GM12878 (cell line): ENCODE results near the gene LSM2. TPM values are rescaled to one million over a fixed set of nuclear protein-coding genes. Genes with fewer than 3 reads are reported as not detected.

ENCODE experiments used
- ATAC-seq: fragments of 200-7000 bp; cut with Tn5 transposase; 3 replicates; pipeline ENCODE4 v1.9.1; 2020; ENCODE audit warnings: mild to moderate bottlenecking, moderate library complexity
- BruUV-seq: library from RNA; stranded (reverse); fragments of 400-500 nt; replicated peaks from 2 replicates; lab custom pipeline; 2021; lab: Mats Ljungman, UMichigan
- CTCF ChIA-PET: fragments of 300-600 bp; sonication (Branson Sonifier 250); formaldehyde crosslinking; extraction: SDS; loops from one replicate; lab custom pipeline; 2021; ENCODE audit warnings: inconsistent platforms; lab: Yijun Ruan, JAX
- POLR2A ChIA-PET: fragments of 350-600 bp; formaldehyde crosslinking; extraction: SDS; loops from one replicate; lab custom pipeline; 2021; ENCODE audit warnings: inconsistent platforms; lab: Charles Lee
- RAD21 ChIA-PET: fragments of 300-600 bp; sonication (Branson Sonifier 250); formaldehyde crosslinking; loops from one replicate; lab custom pipeline; 2023; ENCODE audit warnings: antibody characterized with exemption; ENCODE audit not compliant: unreplicated experiment; lab: Charles Lee
- SMC1A ChIA-PET: fragments of 300-600 bp; sonication (Branson Sonifier 250); formaldehyde crosslinking; loops from one replicate; lab custom pipeline; 2023; ENCODE audit not compliant: unreplicated experiment, uncharacterized antibody; lab: Charles Lee
- DNase-seq: peaks from one replicate; pipeline ENCODE4 v3.0.0-alpha.2; 2011; ENCODE audit warnings: low read depth, low spot score
- FAIRE-seq: peaks from 3 replicates; lab custom pipeline; 2011; peaks lifted over from hg19 to GRCh38; lab: Jason Lieb, UNC
- H2AFZ ChIP-seq: 2 replicates; pipeline ENCODE4 v1.6.0; 2011; ENCODE audit warnings: low read depth, low read length, control low read depth; ENCODE audit not compliant: control insufficient read depth
- H3K27ac ChIP-seq: 2 replicates; pipeline ENCODE4 v1.5.1; 2011; ENCODE audit warnings: control low read depth; ENCODE audit not compliant: control insufficient read depth, insufficient read depth
- H3K27me3 ChIP-seq, 2 experiments: replicated peaks in 1 of 2; 2 replicates each; pipeline versions ENCODE4 v1.6.0 to v1.6.1; 2011; ENCODE audit warnings: low read length in 1 of 2; ENCODE audit not compliant: control insufficient read depth in 2 of 2, insufficient read depth in 2 of 2
- H3K36me3 ChIP-seq, 2 experiments: 2 replicates each; pipeline ENCODE4 v1.5.1; 2011; ENCODE audit warnings: low read length in 1 of 2; ENCODE audit not compliant: control insufficient read depth in 2 of 2, insufficient read depth in 2 of 2
- H3K4me1 ChIP-seq: 2 replicates; pipeline ENCODE4 v1.6.1; 2011; ENCODE audit warnings: mild to moderate bottlenecking, low read length, moderate library complexity, mixed read lengths; ENCODE audit not compliant: control insufficient read depth, insufficient read depth
- H3K4me2 ChIP-seq: 2 replicates; pipeline ENCODE4 v1.6.0; 2011; ENCODE audit warnings: control low read depth; ENCODE audit not compliant: control insufficient read depth, insufficient read depth
- H3K4me3 ChIP-seq: fragments of 200-600 bp; sonication (generic); 2 replicates; pipeline ENCODE4 v1.5.1; 2016
- H3K79me2 ChIP-seq: 2 replicates; pipeline ENCODE4 v1.6.0; 2011; ENCODE audit warnings: low read length; ENCODE audit not compliant: control insufficient read depth, insufficient read depth
- H3K9ac ChIP-seq: 2 replicates; pipeline ENCODE4 v1.8.0; 2011; ENCODE audit warnings: low read length, control low read depth, mixed read lengths; ENCODE audit not compliant: control insufficient read depth, insufficient read depth
- H3K9me3 ChIP-seq: replicated peaks from 3 replicates; pipeline ENCODE4 v1.5.1; 2011; ENCODE audit warnings: mild to moderate bottlenecking, low read length; ENCODE audit not compliant: control insufficient read depth, insufficient read depth
- H4K20me1 ChIP-seq: 2 replicates; pipeline ENCODE4 v1.6.0; 2011; ENCODE audit not compliant: control insufficient read depth, insufficient read depth
- FOXK2 ChIP-seq: fragments of 450-650 bp; IDR thresholded peaks from 2 replicates; pipeline ENCODE4 v1.6.1; 2017; ENCODE audit warnings: mild to moderate bottlenecking, moderate library complexity
- HDAC2 ChIP-seq: fragments of 200-600 bp; sonication (generic); IDR thresholded peaks from 2 replicates; pipeline ENCODE4 v1.6.1; 2017
- IKZF1 ChIP-seq: fragments of 450-650 bp; conservative IDR thresholded peaks from 2 replicates; pipeline ENCODE4 v1.6.1; 2017; ENCODE audit warnings: antibody characterized with exemption, mild to moderate bottlenecking
- MYC ChIP-seq: IDR thresholded peaks from 2 replicates; pipeline ENCODE4 v1.6.1; 2011; ENCODE audit warnings: mild to moderate bottlenecking, low read length, moderate library complexity, inconsistent platforms; ENCODE audit not compliant: insufficient read depth, insufficient replicate concordance, insufficient read length, severe bottlenecking
- RELA ChIP-seq: fragments of 450-650 bp; IDR thresholded peaks from 2 replicates; pipeline ENCODE4 v1.8.0; 2014; ENCODE audit warnings: borderline replicate concordance; ENCODE audit not compliant: partially characterized antibody
- SIX5 ChIP-seq: IDR thresholded peaks from 2 replicates; pipeline ENCODE4 v1.6.1; 2011; ENCODE audit warnings: mild to moderate bottlenecking, low read depth, low read length, moderate library complexity; ENCODE audit not compliant: severe bottlenecking
- WGBS: methylation state at CpG from one replicate; pipeline ENCODE4 v1.1.6; 2016; ENCODE audit warnings: low lambda C conversion rate; ENCODE audit not compliant: insufficient replicate concordance, insufficient coverage; ENCODE audit errors: missing lambda C conversion rate; 5-methylcytosine and 5-hydroxymethylcytosine counted together
- in situ Hi-C: fragments of 300-500 bp; cut with MboI; formaldehyde crosslinking; loops from 9 replicates; pipeline ENCODE4 v1.14.3; 2018; ENCODE audit warnings: mixed read lengths
- intact Hi-C: fragments of 100-400 bp; cut with micrococcal nuclease; formaldehyde crosslinking; loops from one replicate; pipeline ENCODE4 v1.14.2; 2022; ENCODE audit not compliant: unreplicated experiment
- polyA plus RNA-seq, 11 experiments: library from polyadenylated mRNA; depleted of rRNA in 4 of 11; unstranded in 6 of 11; stranded (reverse) in 5 of 11; fragments of >200 nt; fragmentation: Nextera tagmentation in 4 of 11; fragmentation: Illumina TruSeq in 1 of 11; extraction: Ambion mirVana in 4 of 11; extraction: Trizol in 1 of 11; gene quantifications; 1 replicate in 1 of 11; 2 replicates in 10 of 11; pipeline versions ENCODE4 v1.2.1 to v1.2.3, GENCODE V29; 2011 to 2016; ENCODE audit warnings: inconsistent platforms in 2 of 11, missing spikeins in 2 of 11, low read depth in 1 of 11
- total RNA-seq, 4 experiments: library from RNA; depleted of rRNA in 3 of 4; stranded (reverse); fragments of >200 nt in 3 of 4; fragmentation: Illumina TruSeq in 1 of 4; extraction: Trizol in 1 of 4; gene quantifications; 2 replicates each; pipeline versions ENCODE4 v1.2.1 to v1.2.3, GENCODE V29; 2013 to 2021
- TF ChIP-seq, protein P1 (sequence below): fragments of 150-350 bp; IDR thresholded peaks from 2 replicates; pipeline ENCODE4 v1.6.1; 2016; ENCODE audit warnings: low read depth, low read length

LSM2 gene
- total and polyA plus RNA-seq, 10 of the 15 experiments (the other 5 are each of a cell fraction or from before 2014, with no cell fraction given) = 99.1 to 276 (median 153) TPM

DNA sequence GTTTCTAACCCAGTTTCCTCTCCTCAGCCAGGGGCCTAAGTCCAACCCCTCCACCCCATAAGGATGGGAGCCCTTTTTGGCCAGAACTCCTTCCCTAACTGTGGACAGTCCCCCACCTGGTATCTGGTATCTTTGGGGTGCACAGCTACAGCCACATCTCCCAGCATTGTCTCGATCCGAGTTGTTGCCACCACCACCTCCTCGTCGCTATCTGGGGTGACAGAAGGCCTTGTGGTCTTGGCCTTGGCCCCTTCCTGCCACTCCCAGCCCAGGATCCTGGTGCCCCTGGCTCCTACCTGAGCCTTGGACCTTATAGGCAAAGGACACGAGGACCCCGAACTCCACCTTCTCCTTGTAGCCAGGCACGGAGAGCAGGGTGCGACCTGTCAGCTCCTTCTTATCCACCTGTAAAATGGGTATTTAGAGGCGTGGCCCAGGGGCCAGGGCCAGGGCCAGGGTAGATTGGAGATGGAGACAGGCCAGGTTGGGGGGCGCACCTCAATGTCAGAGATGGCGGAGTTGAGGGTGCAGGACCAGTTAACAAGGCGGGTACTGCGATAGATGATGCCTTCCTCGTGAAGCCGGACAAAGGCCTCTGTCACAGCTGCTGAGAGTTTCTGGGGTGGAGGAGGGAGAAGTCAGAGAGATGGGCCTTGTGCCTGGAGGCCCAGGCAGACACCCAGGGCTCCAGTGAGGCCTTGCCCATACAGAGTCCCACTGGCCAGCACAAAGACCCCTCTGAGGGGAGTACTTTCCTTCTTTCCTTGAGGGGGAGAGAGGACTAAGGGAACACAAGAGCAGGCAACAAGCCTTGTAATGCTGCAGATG lies 22.5 kb downstream of the LSM2 start:
- ATAC-seq (no peak), DNase-seq (no peak), FAIRE-seq (no peak)
- Histone ChIP-seq H4K20me1 (no peaks in the 10 kb centered on the region), H3K9me3 (no peaks in the 10 kb centered on the region), H3K36me3 (peaks cover 6 to 39% of the 10 kb centered on the region in 2 experiments; a peak in 3 of 4 replicates), H3K4me3 (no peak overlapping the region), H3K79me2 (no peaks in the 10 kb centered on the region; the same call in 1 of the 2 replicates), H3K9ac (no peak overlapping the region), H2AFZ (no peak overlapping the region), H3K4me1 (peaks cover under 1% of the 10 kb centered on the region), H3K27ac (no peak overlapping the region), H3K4me2 (no peak overlapping the region), H3K27me3 (no peaks in the 10 kb centered on the region)
- ChIA-PET CTCF (interaction anchor here (1.4 kb wide), 1 partner anchor 8 kb away, joined by 3 read pairs; no protein-coding TSS in a partner anchor), POLR2A (interaction anchor here (0.7 to 0.9 kb wide), 2 partner anchors 44 to 220 kb away, joined by 3 to 4 read pairs; partner anchors contain the start of gene MSH5), RAD21 (interaction anchor here (1.1 to 1.2 kb wide), 2 partner anchors 28 to 55 kb away, joined by 3 to 4 read pairs; no protein-coding TSS in a partner anchor), SMC1A (no interaction called here)
- in situ Hi-C loops (no loop called here), intact Hi-C loops (no loop called here)
- TF ChIP-seq FOXK2 = no peak
- TF ChIP-seq SIX5 = no peak
- TF ChIP-seq RELA = no peak
- no peak for TF ChIP-seq IKZF1
- no peak for TF ChIP-seq HDAC2
- no peak for TF ChIP-seq MYC
- TF ChIP-seq, protein P1, sequence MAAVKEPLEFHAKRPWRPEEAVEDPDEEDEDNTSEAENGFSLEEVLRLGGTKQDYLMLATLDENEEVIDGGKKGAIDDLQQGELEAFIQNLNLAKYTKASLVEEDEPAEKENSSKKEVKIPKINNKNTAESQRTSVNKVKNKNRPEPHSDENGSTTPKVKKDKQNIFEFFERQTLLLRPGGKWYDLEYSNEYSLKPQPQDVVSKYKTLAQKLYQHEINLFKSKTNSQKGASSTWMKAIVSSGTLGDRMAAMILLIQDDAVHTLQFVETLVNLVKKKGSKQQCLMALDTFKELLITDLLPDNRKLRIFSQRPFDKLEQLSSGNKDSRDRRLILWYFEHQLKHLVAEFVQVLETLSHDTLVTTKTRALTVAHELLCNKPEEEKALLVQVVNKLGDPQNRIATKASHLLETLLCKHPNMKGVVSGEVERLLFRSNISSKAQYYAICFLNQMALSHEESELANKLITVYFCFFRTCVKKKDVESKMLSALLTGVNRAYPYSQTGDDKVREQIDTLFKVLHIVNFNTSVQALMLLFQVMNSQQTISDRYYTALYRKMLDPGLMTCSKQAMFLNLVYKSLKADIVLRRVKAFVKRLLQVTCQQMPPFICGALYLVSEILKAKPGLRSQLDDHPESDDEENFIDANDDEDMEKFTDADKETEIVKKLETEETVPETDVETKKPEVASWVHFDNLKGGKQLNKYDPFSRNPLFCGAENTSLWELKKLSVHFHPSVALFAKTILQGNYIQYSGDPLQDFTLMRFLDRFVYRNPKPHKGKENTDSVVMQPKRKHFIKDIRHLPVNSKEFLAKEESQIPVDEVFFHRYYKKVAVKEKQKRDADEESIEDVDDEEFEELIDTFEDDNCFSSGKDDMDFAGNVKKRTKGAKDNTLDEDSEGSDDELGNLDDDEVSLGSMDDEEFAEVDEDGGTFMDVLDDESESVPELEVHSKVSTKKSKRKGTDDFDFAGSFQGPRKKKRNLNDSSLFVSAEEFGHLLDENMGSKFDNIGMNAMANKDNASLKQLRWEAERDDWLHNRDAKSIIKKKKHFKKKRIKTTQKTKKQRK = no peak
- BruUV-seq = no TSS peak
- WGBS = 98% methylated on average over 15 of the region's 15 CpGs
